ELF-1 (cell line): Measurements from ENCODE around the gene CSDE1.
A peak's percentile ranks its signal among the peaks of the same experiment; 100 is the strongest.
"Not testable (repeated sequence)": the region's sequence is repeated elsewhere in the genome, so short reads cannot be mapped to it uniquely, and the experiment has no call there.

Source experiments
- DNase-seq: peaks from one replicate; pipeline ENCODE4 v3.0.0-alpha.2; 2016; ENCODE audit warnings: low read depth, low spot score

CSDE1 gene

DNA sequence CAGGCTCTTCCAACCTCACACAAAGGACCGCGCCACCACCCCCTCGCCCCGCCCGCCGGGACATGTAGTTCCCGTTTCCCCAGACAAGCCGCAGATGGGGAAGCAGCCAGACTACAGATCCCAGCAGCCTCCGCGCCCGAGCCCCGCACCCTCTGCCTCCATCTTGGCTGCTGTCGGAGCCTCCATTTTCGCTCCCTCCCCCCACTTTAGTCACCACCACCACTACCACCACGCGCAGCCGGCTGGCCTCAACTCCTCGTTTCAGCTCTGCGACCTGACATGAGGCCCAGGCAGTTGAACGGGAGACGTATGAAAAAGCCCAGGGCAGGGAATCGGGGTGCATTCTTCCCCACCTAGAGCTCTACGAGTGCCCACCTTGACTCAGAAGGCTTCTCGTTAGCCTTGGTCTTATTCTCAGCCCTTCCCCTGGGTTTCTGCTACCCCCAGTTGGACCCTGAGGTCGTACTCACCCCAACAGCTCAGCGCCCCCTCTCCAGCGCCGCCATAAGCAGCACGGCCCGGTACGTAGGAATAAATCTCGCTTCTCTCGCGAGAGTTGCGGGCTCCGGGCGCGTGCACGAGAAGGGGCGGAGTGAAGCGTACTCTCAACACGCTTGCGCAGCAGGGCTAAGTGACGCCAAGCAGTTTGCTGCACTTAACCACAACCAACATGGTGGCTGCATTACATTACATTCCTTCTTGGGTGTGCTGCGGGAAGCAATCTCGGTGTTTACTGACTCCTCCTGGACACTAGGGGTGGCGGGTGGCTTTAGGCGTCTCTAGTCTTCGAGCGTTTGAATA lies at the start of gene CSDE1:
CSDE1 (minus strand) TSS at position 530 of the 801 bp plus-strand sequence. CDS start 18,094 bp downstream, outside the sequence.
- DNase-seq: peak; percentile 99

DNA sequence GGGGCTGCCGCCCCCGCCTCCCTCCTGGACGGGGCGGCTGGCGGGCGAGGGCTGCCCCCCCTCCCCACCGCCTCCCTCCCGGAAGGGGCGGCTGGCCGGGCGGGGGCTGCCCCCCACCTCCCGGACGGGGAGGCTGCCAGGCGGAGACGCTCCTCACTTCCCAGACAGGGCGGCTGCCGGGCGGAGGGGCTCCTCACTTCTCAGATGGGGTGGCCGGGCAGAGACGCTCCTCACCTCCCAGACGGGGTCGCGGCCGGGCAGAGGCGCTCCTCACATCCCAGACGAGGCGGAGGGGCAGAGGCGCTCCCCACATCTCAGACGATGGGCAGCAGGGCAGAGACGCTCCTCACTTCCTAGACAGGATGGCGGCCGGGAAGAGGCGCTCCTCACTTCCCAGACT lies 46.7 kb upstream of the CSDE1 start:
- DNase-seq: not testable (repeated sequence)

DNA sequence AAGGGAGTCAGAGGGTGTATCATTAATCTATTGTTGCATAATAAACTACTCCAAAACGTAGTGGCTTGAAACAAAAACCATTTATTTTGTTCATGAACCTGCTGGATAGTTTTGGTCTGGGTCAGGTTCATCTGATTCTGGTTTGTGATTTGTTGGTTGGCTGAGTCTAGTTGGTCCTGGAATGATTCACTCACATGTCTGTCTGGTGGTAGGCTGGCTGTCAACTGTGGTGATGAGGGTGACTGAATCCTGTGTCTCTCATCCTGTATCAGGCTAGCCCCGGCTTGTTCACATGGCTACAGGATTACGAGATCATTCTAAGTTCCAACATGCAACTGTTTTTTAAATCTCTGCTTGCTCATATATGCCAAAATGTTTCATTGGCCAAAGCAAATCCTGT lies 45.2 kb upstream of the CSDE1 start:
- no peak for DNase-seq

DNA sequence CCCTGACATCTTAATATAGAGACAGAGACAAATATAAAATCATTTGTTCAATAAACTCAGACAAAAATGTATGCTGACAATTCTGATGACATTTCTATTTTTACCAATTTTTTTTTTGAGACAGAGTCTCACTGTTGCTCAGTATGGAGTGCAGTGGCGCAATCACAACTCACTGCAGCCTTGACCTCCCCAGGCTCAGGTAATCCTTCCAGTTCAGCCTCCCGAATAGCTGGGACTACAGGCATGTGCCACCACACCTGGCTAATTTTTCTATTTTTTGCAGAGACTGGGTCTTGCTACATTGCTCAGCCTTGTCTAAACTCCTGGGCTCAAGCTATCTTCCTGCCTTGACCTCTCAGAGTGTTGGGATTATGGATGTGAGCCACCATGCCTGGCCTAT lies 36.3 kb upstream of the CSDE1 start:
- no peak for DNase-seq

DNA sequence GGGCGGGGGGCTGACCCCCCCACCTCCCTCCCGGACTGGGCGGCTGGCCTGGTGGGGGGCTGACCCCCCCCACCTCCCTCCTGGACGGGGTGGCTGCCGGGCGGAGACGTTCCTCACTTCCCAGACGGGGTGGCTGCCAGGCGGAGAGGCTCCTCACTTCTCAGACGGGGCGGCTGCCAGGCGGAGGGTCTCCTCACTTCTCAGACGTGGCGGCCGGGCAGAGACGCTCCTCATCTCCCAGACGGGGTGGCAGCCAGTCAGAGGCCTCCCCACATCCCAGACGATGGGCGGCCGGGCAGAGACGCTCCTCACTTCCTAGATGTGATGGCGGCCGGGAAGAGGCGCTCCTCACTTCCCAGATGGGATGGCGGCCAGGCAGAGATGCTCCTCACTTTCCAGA lies 32.8 kb upstream of the CSDE1 start:
- DNase-seq: not testable (repeated sequence)

DNA sequence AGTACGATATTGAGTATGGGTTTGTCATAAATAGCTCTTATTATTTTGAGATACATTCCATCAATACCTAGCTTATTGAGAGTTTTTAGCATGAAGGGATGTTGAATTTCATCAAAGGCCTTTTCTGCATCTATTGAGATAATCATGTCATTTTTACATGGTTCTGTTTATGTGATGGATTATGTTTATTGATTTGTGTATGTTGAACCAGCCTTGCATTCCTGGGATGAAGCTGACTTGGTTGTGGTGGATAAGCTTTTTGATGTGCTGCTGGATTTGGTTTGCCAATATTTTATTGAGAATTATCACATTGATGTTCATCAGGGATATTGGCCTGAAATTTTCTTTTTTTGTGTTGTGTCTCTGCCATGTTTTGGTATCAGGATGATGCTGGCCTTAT lies 28.7 kb upstream of the CSDE1 start:
- DNase-seq: not testable (repeated sequence)

DNA sequence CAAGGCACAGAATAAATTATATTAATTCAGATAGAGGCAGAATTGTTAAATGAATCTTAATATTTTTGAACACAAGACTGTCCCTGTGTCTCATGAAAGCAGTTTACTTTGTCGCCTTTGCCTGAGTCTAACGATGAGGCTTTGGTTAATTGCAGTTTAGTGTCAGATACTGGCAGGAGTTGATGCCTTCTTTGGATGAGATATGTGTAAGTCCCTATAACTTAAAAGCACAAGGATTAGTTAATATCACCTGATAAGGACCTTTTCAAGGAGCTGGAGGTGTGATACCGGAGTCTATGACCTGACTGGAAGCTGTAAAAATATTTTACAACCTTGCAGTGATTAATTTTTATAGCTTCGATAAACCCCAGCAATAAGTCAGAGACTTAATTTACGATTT lies 24.7 kb upstream of the CSDE1 start:
- DNase-seq: no peak

DNA sequence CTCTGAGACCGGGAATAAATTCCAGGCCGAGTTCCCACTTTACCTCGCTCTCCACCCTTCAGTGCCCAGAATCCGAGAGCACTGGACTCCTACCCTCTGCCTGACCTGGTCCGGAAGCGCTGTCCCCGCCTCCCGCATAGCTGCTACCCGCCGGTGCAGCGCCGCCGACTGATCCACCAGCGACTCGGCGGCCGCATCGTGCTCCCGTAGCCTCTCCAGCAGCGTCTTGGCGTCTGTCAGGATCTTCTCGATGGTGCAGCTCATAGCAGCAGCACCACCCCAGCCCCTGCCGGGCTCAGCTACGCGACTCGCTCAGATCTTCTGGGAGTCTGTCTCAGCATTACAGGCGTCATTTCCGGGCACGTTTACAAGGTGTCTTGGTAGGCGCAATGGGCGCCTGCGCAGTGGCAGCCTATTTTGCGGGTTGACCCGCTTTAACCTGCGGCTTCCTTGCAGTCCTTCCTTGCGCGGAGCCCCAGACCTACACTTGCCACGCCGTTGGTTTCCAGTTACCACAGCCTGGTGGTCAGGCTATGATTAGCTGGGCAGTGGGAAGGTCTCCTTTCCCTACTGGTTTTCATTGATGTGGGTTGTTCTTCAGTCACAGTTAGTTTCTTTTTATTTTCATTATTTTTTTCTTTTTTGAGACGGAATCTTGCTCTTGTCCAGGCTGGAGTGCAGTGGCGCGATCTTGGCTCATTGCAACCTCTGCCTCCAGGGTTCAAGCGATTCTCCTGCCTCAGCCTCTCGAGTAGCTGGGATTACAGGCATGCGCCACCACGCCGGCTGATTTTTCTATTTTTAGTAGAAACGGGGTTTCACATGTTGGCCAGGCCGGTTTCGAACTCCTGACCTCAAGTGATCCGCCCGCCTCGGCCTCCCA lies 22.8 kb upstream of the CSDE1 start, which contains the start of gene SIKE1:
SIKE1 (minus strand) TSS at position 342 of the 883 bp plus-strand sequence; CDS start at position 264, 78 bp downstream.
- peak; percentile 97 for DNase-seq

DNA sequence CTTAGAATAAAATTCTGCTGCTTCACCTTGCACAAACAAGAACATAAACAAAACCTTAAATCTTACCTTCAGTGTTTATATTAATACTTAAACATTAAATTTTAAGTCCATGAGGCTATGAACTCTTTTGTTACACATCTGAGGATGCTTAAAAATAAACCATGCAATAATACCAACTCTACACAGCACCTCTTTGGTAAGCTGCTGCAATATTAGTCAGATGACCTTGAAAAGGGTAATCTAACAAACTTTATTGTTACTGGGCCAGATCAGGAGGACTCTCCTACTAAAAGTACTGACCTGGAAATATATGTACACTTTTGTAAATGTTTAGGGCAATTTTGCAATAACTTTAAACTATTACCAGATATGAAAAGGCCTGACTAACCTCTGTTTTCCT lies 21.9 kb upstream of the CSDE1 start:
- DNase-seq: no peak

DNA sequence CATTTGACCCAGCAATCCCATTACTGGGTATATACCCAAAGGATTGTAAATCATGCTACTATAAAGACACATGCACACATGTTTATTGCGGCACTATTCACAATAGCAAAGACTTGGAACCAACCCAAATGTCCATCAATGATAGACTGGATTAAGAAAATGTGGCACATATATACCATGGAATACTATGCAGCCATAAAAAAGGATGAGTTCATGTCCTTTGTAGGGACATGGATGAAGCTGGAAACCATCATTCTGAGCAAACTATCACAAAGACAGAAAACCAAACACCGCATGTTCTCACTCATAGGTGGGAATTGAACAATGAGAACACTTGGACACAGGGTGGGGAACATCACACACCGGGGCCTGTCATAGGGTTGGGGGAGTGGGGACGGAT lies 18.9 kb upstream of the CSDE1 start:
- DNase-seq: not testable (repeated sequence)

DNA sequence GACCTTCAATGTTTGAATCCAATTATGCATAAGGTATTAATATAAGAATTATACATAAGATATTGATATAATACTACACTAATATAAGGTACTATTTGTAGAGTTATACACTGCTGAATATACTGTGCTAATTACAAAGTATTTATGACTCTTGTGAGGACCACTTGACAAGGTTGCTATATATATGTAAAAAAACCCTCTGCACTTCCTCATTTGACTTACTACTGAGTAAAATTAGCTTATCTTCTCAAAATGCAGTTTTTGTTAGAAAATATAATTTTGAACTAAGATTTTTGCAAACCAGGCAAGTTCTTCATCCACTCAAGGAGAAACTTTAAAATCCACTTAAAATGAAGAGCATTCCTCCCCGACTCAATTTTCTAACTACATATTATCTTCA lies 14.2 kb upstream of the CSDE1 start:
- DNase-seq: no peak

DNA sequence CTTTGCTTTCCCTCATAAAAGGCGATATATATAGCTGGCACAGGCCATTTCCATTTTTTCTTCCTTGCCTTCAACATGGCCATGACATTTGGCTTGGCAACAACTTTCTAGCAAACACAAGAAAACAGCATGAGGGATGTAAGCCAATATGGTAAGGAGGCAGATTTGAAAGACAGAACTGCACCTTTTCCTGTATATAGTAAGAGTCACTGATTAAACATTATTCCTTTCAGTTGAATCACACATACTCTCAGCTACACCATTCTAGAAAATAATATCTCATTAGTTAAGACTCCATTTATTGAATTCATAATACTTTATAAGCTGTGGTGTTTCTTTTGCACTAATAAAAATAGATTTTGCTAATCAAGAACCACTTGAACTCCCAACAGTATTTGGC lies 13.2 kb upstream of the CSDE1 start:
- no peak for DNase-seq

DNA sequence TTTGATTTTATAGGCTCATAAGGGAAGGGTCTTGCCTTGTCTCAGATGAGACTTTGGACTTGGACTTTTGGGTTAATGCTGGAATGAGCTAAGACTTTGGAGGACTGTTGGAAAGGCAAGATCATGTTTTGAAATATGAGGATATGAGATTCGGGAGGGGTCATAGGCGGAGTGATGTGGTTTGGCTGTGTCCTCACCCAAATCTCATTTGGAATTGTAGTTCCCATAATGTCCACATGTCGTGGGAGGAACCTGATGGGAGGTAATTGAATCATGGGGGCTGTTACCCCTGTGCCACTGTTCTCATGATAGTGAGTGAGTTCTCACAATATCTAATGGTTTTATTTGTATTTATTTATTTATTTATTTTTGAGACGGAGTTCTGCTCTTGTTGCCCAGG lies 6.9 kb upstream of the CSDE1 start:
- DNase-seq: no peak

DNA sequence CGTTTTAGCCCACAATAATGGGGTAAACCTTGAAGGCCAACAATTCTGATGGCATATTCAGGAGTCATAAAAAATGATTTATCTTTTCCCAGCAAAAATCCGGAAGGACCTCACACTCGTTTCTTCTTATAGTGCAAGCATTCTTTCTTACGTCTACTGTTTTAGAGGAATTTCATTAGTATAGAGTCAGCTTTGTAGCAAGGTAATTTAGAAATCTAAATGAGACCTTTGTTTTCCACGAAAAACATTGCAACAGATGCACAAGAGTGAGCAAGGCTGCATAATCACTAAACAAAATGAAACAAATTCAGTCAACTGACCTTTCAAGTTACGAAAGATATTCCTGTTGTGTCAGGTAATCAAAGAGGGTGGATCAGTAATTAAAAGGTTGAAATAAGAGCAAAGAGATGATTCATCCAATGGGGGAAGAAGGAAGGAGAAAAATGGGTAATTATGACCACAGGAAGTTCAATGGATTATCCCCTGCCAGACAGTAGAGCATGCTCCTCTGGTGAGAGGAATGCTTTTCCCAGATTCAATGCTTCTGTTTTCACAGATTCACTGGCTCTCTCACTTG lies 560 bp upstream of the CSDE1 start:
- no peak for DNase-seq

DNA sequence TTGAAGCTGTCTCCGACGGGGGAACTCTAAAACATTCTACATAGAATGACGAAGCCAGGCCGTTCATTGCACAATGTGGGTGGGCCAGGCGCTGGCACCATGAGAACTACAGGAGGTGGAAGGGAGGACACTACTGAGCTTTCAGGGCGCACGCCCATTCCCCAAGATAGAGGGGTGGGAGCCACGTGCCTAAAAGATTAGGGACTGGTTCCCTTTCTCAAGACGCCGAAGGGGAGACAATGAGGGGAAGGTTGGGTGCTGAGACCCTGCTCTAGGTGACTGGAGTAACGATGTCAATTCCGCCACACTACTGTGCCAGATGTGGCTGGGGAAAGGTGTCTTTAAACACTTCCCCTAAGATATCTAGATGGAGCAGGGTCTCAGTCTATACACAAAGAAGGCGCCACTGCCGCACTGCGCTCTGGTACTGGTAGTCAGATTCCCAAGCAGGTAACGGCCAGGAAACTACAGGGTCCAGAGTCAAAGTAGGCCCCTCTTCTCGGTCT lies 782 bp downstream of the CSDE1 start:
- DNase-seq: no peak

DNA sequence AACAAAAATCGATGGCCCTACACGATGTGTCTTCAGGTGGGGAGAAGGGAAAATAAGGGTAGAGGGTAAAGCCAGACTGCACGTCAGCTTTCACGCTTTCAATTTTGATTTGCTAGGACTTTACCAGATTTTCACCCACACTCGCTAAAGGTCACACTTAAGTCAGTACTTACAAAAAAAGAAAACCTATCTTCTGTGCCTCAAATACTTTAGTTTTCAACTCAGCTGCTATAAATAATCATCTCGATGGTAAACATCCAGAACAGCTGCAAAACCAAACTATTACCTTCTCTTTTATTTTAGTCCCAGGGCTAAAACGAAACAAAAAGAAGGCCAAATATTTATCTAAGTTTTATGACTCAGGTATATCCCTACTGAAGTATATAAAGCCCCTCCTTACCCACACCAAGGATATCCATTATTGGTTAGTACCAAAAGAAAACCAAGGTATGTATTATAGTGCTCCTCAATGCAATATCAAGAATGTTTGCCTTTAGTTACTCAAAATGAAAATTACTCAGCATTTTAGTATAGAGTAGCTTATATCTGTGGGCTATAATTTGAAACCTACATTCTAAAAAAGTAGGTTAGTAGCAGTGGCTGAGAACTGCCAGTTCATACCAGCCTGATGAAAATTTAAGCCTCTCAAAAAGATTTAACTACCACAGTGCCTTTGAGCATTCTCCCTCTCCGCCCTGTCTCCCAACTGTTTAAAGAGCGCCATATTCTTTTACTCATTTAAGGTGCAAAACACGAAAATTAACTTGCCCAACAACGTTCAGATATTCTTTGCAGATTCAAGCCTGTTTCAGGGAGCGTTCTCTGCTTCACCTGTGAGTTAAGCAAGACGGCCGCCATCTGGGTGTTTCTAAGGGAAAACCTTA lies 1.5 kb downstream of the CSDE1 start:
- DNase-seq: no peak

DNA sequence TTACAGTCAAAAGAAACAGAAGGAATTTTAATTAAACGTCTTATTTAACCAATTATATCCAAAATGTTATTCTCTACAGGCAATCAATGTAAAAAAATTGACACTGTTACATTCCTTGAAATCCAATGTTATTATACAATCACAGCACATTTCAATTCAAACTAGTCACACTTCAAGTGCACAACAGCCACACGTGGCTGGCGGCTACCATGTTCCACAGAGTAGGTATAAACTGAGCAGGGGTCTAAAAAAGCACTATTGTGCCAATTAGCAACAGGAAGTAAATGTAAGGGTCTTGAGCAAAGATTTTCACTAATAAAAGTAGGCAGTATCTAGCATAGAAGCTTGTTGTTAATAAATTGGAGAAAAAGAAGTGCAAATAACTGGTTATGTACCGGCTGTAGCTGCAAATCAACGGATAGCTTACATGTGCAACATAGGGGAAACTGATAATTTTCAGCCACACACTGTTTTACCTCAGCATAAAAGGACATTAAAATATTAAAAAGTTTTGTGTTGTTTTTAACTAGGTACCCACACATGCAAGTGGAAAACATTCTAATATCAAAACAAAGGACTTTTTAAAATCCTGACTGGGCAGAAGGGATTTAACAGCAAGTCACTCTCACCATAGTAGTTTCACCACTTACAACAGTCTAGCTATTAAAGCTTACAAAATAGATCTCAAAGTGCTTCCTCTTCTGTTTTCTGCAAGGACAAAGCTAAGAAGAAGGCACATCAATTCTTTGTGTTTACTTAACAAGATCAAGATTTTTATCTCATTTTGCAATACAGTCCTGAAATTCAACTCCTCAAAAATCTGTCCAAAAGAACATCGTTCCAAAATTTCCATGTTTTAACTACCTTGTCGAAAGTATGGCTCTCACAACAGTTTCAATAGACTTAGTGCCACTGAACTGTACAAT lies 2.5 kb downstream of the CSDE1 start:
- no peak for DNase-seq

DNA sequence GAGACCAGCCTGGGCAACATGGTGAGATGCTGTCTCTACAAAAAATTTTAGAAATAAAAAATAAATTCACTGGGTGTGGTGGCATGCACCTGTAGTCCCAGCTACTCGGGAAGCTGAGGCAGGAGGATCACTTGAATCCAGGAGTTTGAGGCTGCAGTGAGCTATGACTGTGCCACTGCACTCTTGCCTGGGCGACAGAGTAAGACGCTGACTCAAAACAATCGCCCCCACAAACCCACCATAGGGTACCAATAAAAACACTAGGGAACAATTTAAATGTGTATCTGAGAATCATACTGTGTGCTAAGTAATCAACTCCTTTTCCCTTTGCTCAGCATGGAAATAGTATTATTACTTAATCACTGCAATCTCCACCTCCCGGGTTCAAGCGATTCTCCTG lies 4.1 kb downstream of the CSDE1 start:
- not testable (repeated sequence) for DNase-seq

DNA sequence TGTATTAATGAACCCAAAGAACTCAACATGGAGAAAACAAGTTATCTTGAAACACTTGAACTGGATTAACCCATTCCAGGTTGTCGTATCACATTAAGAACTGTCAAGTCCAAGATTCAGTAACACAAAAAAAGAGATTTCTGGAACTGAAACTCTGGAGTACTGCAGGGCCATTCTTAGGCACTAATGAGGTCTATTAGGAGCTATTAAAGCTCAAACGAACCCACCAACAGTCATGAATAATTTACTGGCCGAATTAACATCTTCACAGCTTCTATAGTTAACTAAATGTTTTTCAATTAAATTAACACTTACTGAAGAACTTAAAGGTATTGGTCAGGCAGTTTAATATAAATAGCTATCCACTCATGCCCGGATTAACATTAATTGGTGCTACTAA lies 4.6 kb downstream of the CSDE1 start:
- no peak for DNase-seq

DNA sequence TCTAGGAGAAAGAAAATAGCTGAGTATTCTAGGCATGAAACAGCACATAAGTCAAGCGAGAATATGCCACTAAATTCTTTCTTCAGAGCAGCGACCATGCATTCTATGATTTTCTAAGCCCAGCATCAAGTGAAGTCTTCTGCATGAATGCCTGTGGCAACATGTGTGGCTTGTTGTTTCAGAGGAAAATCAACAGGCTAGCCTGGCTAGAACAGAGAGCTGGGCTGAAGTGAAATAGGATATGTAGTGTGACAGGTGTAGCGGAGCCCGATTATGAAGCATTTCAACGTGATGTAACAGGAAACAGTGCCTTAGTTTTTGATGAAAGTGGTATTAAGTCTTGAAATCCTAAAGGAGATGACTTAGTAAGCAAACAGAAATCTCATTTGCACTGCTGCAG lies 7.0 kb downstream of the CSDE1 start:
- no peak for DNase-seq
